HG03135 (cell line): ENCODE measurements around the gene TANK.

Experiments used
- ATAC-seq: cut with Tn5 transposase; IDR thresholded peaks from one replicate; pipeline ENCODE4 v1.9.1; 2021; ENCODE audit warnings: mild to moderate bottlenecking, moderate library complexity; ENCODE audit not compliant: unreplicated experiment

Gene TANK, protein sequence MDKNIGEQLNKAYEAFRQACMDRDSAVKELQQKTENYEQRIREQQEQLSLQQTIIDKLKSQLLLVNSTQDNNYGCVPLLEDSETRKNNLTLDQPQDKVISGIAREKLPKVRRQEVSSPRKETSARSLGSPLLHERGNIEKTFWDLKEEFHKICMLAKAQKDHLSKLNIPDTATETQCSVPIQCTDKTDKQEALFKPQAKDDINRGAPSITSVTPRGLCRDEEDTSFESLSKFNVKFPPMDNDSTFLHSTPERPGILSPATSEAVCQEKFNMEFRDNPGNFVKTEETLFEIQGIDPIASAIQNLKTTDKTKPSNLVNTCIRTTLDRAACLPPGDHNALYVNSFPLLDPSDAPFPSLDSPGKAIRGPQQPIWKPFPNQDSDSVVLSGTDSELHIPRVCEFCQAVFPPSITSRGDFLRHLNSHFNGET

DNA sequence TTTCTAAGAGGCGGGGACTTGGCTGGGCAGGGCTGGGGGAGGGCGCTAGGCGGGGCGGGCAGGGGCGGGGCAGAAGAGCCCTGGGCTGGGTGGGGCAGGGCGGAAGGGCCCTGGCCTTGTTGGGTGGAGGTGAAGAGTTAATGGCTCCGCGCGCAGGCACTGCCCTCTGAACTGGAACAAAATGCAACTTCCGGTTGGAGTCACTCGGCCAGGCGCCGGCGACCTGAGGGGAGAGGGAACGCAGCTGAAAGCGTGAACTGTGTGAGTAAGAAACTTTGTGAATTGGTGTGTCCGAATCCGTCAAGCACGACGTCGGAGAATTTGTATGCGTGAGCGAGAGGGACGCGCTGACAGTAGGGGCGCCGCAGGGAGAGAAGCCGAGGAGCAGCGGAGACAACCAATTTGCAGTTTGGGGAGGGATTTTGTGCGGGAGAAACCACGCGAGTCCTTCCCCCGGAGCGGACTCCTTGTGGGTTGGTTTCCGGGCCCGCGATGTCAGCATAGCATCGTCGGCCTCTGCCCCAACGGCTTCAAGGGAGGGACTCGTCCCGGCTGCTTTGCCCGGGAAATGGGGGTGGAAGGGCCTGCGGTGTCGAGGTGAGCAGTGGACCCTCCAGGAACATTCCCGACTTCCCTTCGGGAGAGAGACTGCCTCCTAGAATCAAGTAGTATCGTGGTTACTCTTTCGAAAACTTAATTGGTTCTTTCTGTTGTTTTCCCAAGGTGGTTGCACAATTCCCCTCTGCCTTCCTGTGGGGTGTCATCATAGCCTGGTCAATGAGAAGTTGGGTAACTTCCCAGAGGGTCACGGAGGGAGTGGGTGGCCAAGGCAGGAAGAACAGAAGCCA, at the start of gene TANK:
Gene TANK (plus strand): TSS at position 203 of the 848 bp plus-strand sequence. CDS start 19,235 bp downstream, outside the sequence.
- ATAC-seq: peak; percentile 90

DNA sequence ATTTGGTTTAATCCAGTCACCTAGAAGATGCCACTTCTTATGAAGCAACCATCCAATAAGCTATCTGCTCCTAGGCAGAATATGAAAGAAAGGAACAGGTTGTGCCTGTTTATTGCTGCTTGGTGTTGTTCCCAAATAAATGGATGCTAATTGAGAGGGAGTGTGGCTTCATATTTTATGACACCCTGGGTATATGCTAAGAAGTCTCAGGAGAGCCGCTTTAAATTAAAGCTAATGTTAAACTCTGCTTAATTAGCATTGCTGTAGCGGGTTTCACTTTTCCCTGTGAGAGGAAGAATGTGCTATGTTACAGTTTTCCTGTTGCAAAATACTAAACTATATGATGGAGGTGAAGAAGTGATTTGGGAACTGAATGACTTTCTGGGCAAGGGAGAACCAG, 48.7 kb upstream of the TANK start:
- ATAC-seq: no peak

DNA sequence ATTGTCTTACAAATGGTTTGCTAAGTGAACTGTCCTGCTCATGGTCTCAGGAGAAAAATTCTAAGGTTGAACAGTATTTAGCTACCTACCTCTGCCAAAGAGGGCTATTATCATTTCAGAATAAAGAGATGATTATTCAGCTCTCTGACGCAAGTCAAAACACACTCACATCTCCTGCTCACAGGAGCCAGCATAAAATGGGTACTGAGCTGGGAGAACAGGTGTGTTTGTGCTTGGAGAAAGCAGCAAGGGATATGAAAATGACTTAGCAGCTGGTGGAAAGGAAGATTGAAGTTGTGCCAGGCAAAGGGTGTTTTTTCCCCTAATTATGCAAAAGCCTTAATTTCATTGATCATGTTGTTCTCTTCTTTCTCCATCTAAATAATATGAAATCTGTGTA, 47.3 kb upstream of the TANK start:
- ATAC-seq: no peak

DNA sequence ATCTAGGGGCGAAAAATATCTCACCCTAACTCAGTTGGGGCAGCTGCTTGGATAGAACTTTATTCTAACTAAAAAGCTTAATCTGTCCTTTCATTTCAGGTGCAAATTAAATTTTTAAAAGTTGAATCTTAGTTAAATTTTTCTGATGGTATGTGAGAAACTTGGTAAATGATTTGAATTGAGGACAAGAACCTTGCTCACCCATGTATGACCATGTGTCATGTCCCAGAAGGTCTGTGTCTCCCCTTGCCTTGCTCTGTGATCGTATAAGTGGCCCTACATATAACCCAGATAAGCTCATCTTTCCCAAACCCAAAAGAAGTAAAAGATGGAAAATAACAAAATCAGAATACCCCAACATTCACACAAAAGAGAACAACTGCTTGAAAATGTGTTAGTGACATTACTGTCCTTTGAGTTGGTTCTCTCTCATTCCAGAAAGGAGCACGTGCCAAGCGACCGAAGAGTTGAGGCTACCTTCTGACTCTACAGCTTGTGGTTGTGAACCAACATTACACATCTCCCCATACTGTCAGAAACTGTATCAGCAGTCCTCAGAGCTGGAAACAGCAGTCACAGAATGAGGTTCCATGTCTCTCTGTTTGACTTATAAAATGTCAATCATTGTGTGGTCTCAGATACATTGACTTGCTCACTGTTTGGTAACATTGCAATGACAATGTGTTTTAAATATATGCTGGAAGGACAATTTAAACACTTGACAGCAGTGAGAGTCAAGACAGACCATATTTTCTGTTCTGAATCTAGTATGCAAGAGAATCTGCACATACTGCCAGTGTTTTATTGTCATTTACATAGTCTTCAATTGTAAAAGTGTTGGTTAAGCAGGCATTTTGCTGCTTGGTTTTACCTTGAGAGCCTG, 46.3 kb upstream of the TANK start:
- ATAC-seq: no peak

DNA sequence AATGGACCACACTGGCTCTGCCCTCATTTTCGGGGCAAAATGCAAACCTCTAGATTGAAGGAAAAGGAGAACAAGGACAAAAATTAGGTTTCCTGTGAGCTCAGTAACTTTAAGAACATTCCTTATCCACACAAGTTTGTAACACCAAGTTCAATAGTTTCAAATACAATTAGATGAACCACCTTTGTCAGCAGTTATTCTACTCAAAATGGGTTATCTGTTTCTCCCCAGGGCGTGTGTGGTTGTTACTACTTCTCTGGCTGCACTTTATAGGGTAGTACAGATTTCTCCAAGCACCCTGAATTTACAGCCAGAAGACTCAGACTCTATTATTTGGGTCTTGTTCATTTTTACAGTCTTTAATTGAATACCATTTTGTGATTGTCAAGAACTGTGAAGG, 45.0 kb upstream of the TANK start:
- no peak for ATAC-seq

DNA sequence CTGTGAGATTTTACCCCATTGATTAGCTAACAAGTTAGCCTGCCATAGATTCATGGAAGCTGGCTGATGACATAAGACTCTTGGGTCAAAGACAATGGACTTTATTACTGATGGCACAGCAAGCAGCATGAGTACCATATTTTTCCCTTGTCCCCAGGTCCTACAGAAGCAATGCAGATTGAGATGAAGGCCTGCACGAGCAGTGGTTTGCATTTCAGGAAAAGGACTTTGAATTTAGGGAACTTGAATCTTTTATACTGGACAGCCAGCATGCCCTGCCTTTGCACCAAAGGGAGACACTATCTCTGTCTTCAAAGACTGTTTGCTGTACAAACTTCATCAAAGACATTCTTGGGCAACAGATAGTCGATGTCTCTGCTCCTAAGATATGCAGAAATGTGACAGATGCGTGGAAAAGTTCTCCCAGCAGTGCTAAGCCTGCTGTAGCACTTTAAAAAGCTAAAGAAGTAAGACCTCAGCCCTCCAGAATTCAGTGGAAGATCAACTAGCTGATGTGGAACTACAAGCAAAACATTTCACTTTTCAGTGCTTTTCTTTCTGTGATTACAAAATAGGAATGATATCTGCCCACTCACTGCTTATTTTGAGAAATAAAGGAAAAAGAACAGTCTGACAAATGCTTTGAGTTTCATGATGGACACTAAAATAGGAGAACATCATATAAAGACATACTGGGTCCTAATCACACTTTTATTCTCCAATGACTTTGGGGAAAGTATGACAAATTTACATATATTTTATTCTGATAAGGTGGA, 44.4 kb upstream of the TANK start:
- no peak for ATAC-seq

DNA sequence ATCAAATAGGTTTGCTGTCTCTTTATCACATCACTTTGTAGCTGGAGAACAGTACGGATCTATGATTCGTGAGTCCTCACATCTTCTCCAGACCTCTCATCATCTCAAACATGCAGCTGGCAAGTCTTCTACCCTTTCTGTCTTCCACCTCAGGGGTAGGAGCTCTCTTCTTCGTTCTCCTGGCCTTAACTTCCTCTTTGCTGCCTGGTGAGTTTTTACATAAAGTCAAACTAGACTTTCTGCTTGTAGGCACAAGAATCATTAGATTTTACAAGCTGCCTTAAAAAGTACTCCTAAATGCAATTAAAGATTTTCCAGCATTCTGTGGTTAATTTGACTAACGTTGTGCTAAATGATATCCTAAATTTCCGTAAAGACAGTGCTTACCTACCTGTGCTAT, 43.7 kb upstream of the TANK start:
- no peak for ATAC-seq

DNA sequence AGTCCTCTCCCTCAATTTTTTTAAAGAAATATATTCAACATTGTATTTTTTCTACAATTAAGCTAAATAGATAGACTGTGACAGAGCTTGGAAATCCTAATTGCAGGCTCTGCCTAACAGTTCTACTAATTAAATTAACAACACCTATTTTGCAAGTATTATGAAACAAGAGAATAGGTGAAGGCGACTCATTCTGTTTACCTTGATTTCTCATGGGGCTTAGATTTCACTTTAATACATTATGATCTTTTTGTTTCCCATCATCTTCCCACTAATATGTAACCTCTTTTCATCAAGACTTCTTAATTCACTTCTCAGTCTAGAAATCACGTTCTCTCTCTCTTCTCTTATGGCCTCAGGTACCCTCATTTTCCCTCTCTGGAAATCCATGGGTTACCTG, 42.7 kb upstream of the TANK start:
- no peak for ATAC-seq

DNA sequence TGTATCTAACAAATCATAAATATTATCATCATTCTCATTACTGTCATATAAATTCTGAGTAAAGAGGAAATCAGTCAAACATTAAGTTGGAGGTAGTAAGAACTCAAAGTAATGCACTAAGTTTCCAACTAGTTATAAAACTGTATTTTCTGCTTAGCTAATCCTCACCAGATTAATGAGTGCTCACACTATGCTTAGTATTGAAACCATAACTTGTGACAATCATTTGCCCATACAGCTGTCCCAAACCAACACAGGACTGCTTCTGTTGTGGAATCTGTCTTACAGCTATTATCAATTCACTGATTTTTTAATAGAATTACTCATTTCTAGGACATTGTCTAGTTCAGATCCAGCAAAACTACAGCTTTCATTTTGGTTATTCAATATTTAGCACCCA, 41.5 kb upstream of the TANK start:
- ATAC-seq: no peak

DNA sequence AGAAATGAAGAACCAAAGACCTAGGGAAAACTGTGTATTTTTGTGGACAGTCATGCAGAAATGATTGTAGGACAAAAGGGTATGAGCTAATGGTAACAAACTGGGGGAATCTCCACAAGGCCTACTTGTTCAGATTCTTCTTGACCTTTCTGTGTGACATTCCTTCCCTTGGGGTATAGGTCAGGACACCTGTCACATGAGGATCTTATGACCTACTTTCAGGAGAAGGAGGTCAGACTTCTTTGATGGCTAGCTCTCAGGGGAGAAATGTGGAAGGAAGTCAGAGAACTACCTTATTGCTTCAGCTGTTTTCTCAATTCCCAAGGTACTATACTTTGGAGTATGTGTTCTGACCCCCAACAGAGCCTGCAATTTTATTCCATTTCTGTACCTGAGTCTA, 40.7 kb upstream of the TANK start:
- no peak for ATAC-seq

DNA sequence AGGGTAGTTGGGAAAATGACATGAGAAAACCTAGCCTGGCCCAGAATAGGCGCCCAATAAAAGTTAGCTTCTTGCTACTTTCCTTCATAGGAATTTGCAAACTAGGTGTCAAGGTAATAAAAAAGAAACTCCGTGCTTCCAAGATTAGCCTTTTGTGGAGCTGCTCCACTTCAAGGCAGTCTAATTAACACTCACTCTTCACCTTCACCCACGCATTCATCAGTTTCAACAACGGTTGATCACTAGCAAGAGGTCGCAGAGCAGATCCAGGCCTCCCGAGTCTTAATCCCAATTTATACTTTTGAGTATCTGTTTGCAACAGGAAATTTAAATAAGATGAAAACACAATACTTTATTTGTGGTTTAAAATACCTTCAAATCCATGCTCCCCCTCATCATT, 39.5 kb upstream of the TANK start:
- ATAC-seq: no peak

DNA sequence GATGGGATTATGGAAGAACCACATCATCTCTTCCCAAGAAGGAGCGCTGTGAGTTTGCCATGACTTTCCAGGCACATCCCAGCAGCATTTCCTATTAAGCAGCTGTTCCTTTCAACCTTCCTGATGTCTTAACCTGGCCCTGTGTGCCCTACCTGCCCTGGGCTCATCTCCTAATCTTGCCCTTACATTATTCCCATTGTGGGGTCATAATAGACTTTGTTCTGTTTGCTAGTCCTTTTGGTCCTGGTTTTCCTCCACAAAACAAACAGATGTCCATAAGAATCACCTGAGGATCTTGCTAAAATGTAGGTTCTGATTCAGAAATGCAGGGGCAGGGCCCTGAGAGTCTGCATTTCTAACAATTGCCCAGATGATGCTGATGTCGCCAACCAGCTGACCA, 38.6 kb upstream of the TANK start:
- no peak for ATAC-seq

DNA sequence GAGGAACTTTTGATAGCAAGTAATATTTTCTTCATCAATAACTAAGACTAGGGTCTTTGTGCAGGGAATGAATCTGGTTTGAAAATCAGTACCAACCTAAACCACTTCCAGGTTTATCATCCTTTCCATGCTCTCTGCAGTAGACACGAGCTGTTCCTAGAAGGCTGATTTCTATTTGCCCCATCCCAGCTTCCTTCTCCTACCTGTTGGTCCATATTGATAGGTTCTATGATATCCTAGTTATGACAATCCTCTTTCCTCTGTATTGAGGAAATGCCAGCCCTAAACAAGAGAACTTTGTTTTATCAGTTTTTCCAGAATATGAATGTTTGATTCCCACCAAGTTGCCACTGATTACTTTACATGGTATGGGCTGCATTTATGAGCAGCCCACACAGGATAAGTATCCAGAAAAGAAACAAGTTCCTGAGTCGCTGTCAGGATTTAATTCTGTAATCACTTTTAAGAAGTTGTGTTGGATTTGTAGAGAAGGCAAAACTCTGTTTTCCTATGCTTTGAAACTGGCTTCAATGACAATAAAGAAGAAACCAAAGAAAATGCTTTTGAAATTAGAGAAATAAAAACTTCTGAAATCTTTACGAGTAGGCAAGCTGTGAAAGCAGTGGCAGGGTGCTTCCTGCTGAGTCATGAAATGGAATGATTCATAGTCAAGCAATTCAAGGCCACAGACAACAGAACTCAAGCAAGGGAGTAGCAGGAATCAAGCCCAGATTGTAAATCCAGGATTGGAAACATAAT, 37.3 kb upstream of the TANK start:
- no peak for ATAC-seq

DNA sequence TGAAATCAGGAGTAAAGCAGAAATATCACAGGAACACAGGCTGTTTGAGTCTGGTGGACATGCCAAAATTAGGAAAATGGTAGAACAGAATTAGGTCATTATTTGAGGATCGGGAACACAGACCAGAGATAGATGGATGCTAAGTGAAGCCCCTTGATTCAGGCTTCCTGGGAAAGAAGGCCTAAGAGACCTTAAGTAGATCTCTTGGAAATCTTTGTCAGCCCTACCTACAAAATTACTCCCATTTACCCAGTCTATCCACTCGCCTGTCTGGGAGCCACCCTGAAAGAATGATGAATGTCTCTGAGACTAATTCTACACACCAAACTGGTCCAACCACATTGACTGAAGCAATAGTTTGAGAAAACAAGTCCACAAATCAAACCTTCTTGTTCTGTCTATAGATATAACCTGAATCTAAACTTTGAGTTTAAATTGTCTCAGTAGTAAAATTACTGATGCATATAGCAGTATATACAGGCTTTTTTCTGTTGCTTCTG, 36.6 kb upstream of the TANK start:
- no peak for ATAC-seq

DNA sequence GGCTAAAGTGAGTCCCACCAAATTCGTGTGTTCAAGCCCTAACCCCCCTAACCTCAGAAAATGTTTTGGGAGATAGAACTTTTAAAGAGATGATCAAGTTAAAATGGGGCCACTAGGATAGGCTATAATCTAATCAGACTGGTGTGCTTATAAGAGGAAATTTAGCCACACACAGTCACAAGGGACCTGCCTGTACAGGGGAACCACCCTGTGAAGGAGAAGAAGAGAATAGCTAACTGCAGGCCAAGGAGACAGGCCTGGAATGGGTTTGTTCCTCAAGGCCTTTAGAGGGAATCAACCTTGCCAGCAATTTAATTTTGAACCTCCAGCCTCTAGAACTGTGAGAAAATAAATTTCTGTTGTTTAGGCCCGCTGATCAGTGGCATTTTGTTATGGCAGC, 36.0 kb upstream of the TANK start:
- ATAC-seq: no peak

DNA sequence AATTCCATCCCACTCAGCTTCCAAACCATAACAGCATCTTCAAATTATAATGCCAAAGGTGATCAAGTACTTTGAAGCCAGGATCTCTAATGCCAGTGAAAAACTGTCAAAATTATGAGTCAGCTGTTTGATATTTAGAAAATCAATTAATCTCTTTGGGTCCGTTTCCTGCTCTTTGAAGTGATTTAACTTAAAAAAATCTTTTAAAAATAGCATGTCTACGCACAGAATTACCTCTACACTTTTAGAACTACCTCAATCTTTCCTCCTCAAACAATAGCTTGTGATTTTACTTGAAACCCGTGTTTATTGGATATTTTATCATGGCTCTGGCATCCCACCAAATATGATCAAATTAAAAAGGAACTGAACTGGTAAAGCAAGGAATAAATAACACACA, 31.3 kb upstream of the TANK start:
- ATAC-seq: no peak

DNA sequence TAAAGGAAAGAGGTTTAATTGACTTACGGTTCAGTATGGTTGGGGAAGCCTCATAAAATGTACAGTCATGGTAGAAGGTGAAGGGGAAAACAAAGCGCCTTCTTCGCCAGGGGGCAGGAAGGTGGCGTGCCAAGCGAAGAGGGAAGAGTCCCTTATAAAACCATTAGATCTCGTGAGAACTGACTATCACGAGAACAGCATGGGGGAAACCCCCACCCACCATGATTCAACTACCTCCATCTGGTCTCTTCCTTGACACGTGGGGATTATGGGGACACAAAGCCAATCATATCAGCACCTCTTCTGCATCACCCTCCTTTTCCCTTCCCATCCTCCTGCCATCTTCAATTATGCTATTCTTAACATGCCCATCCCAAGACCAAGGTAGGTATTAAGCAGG, 29.9 kb upstream of the TANK start:
- no peak for ATAC-seq

DNA sequence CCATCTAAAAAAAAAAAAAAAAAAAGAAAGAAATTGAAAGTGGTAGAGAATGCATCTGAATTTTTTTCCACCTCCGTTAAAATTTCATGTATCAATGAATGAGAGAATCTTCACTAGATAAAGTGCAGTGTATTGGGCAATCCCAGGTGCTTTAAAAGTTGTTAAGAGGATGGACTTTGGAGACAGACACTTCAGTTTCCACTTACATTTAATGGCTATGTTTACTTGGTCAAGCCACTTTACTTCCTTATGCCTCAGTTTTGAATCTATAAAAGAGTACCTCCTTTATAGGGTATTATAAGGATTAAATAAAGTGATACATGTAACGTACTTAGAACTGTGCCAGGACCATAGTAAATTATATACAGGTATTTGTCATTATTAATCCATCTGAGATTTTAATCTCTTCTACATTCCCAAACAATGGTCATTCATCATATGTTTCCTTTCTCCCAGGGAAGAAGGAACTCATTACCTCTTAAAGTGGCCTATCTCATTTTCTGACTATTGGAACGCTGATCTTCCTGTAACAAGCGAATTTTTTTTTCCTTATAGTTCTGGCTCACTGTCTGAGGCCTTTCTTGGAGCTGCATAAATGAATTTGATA, 29.1 kb upstream of the TANK start:
- ATAC-seq: no peak

DNA sequence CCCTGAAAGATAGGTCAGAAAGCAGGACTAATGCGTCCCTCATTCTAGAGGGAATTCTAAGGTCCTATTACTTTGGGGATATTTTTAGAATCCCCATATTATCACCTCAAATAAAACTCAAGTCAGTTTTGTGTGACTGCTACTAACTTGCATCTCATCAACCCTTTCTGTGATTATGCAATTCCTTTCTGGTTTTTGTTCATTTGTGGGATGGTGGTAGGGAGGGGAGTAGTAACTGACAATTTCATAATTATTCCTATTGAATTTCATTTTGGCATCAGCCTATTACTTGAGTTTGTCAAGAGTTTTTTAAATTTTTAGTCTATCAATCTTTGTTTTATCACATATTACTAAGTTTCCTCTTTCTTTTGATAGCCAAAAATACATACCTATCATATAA, 28.4 kb upstream of the TANK start:
- ATAC-seq: no peak
